Heart left ventricle (tissue), 13 donors: ENCODE measurements around the gene WWOX.

Source experiments
- POLR2A ChIP-seq, 2 donors: fragments of 450-650 bp; IDR thresholded peaks; one replicate each; pipeline ENCODE4 v1.6.1; 2017; ENCODE audit warnings: antibody characterized with exemption in 2 of 2, mild to moderate bottlenecking in 2 of 2, moderate library complexity in 2 of 2
- TF ChIP-seq, protein P1 (sequence below), 12 donors: fragments of 200-600 bp; sonication (generic) in 4 of 12; IDR thresholded peaks; one replicate each; pipeline versions ENCODE4 v1.5.0 to v1.8.0; 2018 to 2022; ENCODE audit warnings: antibody characterized with exemption in 12 of 12, mild to moderate bottlenecking in 5 of 12
- donor health status: ischemic (EF 13 %, LVEDD 7.1; RV severe dilation, severe dysfunction).
- donor health status: DM: no; HTN: yes; CAD: no.
- donor health status: DM: no; HTN: no; CAD: no.
- donor health status: ischemic (EF 25% LVEDD 6.9; RV normal size, moderate dysfunction).
- donor health status: ischemic (EF 25% LVEDD 5.7; RV mildly dilated, moderate dysfunction).
- donor health status: ischemic (EF 35%, LVEDD 5.7; RV mildly dilated, moderate dysfunction).
- donor health status: nonischemic (EF 11% LVEDD 7.7; RV severe dilation, severe dysfunction).
- donor health status: DM: yes; HTN: yes; CAD: no.
- donor health status: PGD.
- donor health status: ischemic (EF 29% LVEDD 5.4; RV normal size, mild dysfunction).
- donor health status: nonischemic (EF 23%, LVEDD 6.1; RV moderate dilation, normal function).

DNA sequence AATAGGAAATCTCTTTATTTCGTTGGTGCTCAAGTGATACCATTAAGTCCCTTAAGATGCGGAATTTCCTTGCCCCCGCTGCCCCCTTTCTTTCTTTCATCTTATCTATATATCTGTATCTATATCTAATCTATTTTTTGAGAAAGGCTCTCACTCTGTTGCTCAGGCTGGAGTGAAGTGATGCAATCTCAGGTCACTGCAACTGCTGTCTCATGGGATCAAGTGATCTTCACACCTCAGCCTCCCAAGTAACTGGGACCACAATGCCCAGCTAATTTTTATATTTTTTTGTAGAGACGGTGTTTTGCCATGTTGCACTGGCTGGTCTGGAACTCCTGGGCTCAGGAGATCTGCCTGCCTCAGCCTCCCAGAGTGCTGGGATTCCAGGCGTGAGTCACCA lies 693.5 kb downstream of the WWOX start:
- TF ChIP-seq, protein P1, sequence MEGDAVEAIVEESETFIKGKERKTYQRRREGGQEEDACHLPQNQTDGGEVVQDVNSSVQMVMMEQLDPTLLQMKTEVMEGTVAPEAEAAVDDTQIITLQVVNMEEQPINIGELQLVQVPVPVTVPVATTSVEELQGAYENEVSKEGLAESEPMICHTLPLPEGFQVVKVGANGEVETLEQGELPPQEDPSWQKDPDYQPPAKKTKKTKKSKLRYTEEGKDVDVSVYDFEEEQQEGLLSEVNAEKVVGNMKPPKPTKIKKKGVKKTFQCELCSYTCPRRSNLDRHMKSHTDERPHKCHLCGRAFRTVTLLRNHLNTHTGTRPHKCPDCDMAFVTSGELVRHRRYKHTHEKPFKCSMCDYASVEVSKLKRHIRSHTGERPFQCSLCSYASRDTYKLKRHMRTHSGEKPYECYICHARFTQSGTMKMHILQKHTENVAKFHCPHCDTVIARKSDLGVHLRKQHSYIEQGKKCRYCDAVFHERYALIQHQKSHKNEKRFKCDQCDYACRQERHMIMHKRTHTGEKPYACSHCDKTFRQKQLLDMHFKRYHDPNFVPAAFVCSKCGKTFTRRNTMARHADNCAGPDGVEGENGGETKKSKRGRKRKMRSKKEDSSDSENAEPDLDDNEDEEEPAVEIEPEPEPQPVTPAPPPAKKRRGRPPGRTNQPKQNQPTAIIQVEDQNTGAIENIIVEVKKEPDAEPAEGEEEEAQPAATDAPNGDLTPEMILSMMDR (IDR thresholded peaks at IDR 0.05): no peak
- TF ChIP-seq POLR2A (IDR thresholded peaks at IDR 0.05): no peak
